IPS-11a (cell line): ENCODE data around the gene TBC1D3E.
"Not testable (repeated sequence)": the region's sequence is repeated elsewhere in the genome, so short reads cannot be mapped to it uniquely, and the experiment has no call there.

Experiments
- H3K4me3 ChIP-seq: one replicate; pipeline ENCODE4 v1.5.1; 2013; ENCODE audit warnings: low read depth, low read length, control low read depth

The TBC1D3E gene

GRCh38 chr17:38127651-38128050 lies at the start of gene TBC1D3E:
Gene TBC1D3E (plus strand): TSS chr17:38127951. CDS start chr17:38129496, 1,545 bp downstream.
- H3K4me3 ChIP-seq = not testable (repeated sequence)

DNA sequence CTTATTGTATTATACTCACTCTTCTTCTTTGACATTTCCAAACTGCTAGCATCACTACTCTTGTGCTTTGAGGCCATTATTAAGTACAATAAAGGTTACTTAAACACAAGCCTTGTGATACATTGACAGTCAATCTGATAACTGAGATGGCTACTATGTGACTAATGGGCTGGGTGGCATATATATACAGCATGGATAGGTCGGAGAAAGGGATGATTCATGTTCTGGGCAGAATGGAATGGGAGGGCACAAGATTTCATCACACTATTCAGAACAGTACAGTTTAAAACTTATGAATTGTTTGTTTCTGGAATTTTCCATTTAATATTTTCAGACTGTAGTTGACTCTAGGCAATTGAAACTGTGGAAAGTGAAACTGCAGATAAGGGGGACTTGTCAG lies 40.4 kb upstream of the TBC1D3E start:
- H3K4me3 ChIP-seq = not testable (repeated sequence)

DNA sequence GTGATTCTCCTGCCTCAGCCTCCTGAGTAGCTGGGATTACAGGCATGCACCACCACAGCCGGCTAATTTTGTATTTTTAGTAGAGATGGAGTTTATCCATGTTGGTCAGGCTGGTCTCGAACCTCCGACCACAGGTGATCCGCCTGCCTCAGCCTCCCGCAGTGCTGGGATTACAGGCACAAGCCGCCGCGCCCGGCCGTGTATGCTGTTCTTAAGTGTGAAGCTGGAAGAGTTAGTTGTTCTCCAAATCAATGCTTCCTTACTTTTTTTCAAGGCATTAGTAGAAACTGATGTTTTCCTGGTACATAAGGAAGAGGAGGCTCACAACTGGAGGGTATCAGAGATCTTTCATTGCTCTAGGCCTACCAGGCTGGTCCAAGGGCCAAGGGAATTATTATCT lies 39.6 kb upstream of the TBC1D3E start:
- not testable (repeated sequence) for H3K4me3 ChIP-seq

GRCh38 chr17:38094059-38094694 lies 33.6 kb upstream of the TBC1D3E start:
- H3K4me3 ChIP-seq = not testable (repeated sequence)

- H3K4me3 ChIP-seq = not testable (repeated sequence)
These were observed 28.5 kb upstream of the TBC1D3E start for GRCh38 chr17:38099262-38099661.

GRCh38 chr17:38119829-38120228 lies 7.9 kb upstream of the TBC1D3E start:
- not testable (repeated sequence) for H3K4me3 ChIP-seq

- not testable (repeated sequence) for H3K4me3 ChIP-seq
These were observed 7.1 kb downstream of the TBC1D3E start for GRCh38 chr17:38134860-38135259.
